ENCODE results near the gene FAM25A. TPM values are rescaled to one million over a fixed set of nuclear protein-coding genes. Genes with fewer than 3 reads are reported as not detected.

FAM25A gene
- total RNA-seq, 6 experiments from 2014 or later: not detected

DNA sequence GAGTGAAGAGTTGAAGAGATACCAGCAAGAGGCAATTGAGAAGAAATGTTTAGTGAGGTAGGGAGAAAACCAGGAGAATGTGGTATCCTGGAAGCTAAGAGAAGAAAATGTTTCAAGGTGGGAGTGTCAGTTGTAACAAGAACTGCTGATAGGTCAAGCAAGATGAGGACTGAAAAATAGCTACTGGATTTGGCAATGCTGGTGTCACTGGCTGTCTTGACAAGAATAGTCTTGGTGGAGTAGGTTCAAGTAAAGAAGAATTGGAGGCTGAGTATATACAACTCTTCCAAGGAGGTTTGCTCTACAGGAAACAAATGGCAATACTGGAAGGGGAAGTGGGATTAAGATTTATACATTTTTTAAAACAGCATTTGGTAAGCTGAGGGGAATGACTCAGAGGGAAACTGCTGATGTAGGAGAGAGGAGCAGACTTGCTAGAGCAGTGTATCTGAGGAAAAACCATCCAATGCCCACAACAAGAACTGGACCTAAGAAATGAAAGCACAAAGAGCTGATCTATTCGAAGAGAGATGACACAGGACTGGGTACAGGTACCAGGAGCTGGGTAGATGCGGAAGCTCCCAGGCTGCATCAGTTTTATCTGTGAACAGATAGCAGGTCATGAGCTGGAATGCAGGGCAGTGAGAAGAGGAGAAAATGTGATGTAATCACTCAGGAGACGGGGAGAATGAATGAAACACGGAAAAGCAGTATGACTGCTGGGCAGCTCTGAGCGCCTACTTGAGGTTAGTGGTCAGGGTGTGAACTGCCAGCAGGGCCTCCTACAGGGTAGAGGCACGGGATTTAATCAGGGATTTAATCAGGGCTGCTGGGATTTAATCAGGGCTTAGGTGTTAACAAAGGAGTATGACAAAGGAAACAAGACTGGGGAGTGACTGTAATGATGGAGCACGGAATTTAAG lies 34.5 kb downstream of the FAM25A start:
- no peak overlapping the region for H3K27ac ChIP-seq
- peaks cover 8 to 98% (median 55%) of the 10 kb centered on the region in 4 donors for H3K36me3 ChIP-seq

DNA sequence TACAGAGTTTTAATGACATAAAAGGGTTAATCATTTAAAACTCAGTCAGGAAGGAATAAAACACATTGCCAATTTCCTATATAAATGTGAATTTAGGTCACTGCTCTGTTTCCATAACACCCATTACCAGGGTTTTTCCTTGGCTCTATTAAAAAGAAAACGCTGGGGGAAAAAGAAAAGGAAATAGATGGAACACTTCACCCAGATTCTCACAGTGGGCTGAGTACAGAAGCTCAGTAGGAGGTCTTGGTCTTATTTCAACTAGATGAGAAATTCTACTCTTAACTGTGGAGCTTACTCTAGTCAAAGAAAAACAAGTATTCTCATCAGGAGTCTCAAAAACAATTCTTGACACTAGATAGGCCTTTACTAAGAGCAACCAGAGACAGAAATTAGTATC lies 38.1 kb downstream of the FAM25A start:
- H3K9me3 ChIP-seq: no peaks in the 10 kb centered on the region
- peaks cover 0 to 18% (median 2%) of the 10 kb centered on the region in 4 donors for H3K4me1 ChIP-seq
- H3K27me3 ChIP-seq: no peaks in the 10 kb centered on the region
- TF ChIP-seq POLR2A (IDR thresholded peaks at IDR 0.05): no peak
- TF ChIP-seq, protein P1, sequence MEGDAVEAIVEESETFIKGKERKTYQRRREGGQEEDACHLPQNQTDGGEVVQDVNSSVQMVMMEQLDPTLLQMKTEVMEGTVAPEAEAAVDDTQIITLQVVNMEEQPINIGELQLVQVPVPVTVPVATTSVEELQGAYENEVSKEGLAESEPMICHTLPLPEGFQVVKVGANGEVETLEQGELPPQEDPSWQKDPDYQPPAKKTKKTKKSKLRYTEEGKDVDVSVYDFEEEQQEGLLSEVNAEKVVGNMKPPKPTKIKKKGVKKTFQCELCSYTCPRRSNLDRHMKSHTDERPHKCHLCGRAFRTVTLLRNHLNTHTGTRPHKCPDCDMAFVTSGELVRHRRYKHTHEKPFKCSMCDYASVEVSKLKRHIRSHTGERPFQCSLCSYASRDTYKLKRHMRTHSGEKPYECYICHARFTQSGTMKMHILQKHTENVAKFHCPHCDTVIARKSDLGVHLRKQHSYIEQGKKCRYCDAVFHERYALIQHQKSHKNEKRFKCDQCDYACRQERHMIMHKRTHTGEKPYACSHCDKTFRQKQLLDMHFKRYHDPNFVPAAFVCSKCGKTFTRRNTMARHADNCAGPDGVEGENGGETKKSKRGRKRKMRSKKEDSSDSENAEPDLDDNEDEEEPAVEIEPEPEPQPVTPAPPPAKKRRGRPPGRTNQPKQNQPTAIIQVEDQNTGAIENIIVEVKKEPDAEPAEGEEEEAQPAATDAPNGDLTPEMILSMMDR (IDR thresholded peaks at IDR 0.05): no peak
- H3K27ac ChIP-seq: no peak overlapping the region
- H3K36me3 ChIP-seq: peaks cover 0 to 99% (median 56%) of the 10 kb centered on the region in 4 donors
- H3K4me3 ChIP-seq: no peak overlapping the region
- ATAC-seq (no peak), DNase-seq (no peak)
- intact Hi-C loops (cut with DNase I): no loop called here
- whole genome bisulfite sequencing (ENCODE audit: insufficient coverage, low coverage, low lambda C conversion rate, missing lambda C conversion rate): 43% methylated on average over 1 of the region's 1 CpG

More for the DNA sequence above, 34.5 kb downstream of the FAM25A start:
- TF ChIP-seq, protein P1 (IDR thresholded peaks at IDR 0.05): no peak
- no peak for TF ChIP-seq POLR2A (IDR thresholded peaks at IDR 0.05)
- Histone ChIP-seq H3K4me1 (no peaks in the 10 kb centered on the region), H3K27me3 (no peaks in the 10 kb centered on the region), H3K4me3 (no peak overlapping the region), H3K9me3 (no peaks in the 10 kb centered on the region)
- ATAC-seq: peak; percentile 26 to 51 (median 46)
- whole genome bisulfite sequencing (ENCODE audit: insufficient coverage, low coverage, low lambda C conversion rate, missing lambda C conversion rate): 46% methylated on average over 7 of the region's 7 CpGs
- DNase-seq: no peak
- intact Hi-C loops (cut with DNase I): no loop called here

DNA sequence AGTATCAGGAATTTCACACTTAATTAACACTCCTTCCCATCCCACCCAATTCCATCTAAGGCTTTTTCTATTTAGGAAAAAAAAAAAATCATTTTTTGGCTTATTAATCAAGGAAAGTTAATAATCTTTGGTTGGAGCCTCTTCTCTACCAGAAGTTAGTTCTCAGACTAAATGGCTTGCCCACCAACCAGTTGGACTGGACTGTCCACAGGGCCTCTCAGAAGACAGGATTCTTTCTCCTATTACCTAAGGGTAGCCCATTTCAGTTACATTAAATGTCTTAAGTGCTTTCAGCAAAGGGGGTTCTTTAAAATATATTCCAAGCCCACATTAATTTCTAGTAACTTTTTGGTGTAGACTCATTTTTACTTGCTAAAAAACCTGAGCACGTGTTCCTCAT lies 39.3 kb downstream of the FAM25A start:
- DNase-seq (no peak), ATAC-seq (no peak)
- intact Hi-C loops (cut with DNase I): no loop called here
- peak overlapping the region in 1 of 3 donors; percentile 17 for H3K27ac ChIP-seq
- H3K9me3 ChIP-seq: no peaks in the 10 kb centered on the region
- peaks cover 0 to 18% (median 2%) of the 10 kb centered on the region in 4 donors for H3K4me1 ChIP-seq
- peaks cover 0 to 97% (median 53%) of the 10 kb centered on the region in 4 donors for H3K36me3 ChIP-seq
- no peak overlapping the region for H3K4me3 ChIP-seq
- 92% methylated on average over 1 of the region's 1 CpG for WGBS (ENCODE audit: insufficient coverage, low coverage, low lambda C conversion rate, missing lambda C conversion rate)
- no peak for TF ChIP-seq POLR2A (IDR thresholded peaks at IDR 0.05)
- TF ChIP-seq, protein P1 (IDR thresholded peaks at IDR 0.05): no peak
- H3K27me3 ChIP-seq: no peaks in the 10 kb centered on the region

DNA sequence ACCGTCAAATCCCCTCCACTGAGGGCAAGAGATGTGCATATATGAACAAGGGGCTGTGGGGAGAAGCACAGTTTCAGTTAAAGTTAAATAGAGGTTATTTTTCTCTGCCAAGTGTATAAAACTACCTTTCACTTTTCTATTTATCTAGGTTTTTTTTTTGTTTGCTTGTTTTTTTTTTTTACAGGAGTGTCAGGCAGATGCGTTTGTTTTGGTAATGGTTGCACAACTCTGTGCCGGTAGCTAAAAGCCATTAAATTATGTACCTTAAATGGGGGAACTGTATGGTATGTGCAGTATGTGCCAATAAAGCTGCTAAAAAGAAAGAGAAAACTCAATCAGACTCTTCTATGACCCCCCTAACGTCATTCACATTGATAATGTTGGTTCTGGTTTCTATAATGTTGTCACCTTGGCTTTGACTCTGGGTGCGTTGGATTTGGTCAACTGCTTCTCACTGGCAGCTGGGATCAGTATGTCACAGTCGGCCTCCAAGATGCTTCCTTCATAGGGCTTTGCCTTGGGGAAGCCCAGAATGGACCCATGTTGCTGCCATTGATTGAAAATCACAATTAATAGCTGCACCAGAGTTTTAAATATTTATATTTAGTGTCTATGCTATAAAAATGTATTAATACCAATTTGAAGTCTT lies 40.3 kb downstream of the FAM25A start:
- 34% methylated on average over 6 of the region's 6 CpGs for WGBS (ENCODE audit: insufficient coverage, low coverage, low lambda C conversion rate, missing lambda C conversion rate)
- Histone ChIP-seq H3K4me1 (peaks cover 0 to 25% (median 2%) of the 10 kb centered on the region in 4 donors), H3K27me3 (no peaks in the 10 kb centered on the region), H3K27ac (peak overlapping the region in 2 of 3 donors; percentile 17 to 47), H3K36me3 (peaks cover 0 to 95% (median 51%) of the 10 kb centered on the region in 4 donors), H3K4me3 (no peak overlapping the region), H3K9me3 (no peaks in the 10 kb centered on the region)
- TF ChIP-seq, protein P1 (IDR thresholded peaks at IDR 0.05): no peak
- no peak for TF ChIP-seq POLR2A (IDR thresholded peaks at IDR 0.05)
- ATAC-seq (peak; percentile 74 to 78 (median 76)), DNase-seq (no peak)
- intact Hi-C loops (cut with DNase I): no loop called here

Data from right lobe of liver (tissue), 6 donors.